GM12878 (cell line): Measurements from ENCODE around the gene SRSF3. TPM values are rescaled to one million over a fixed set of nuclear protein-coding genes. Genes with fewer than 3 reads are reported as not detected.

ENCODE experiments used
- ATAC-seq: fragments of 200-7000 bp; cut with Tn5 transposase; 3 replicates; pipeline ENCODE4 v1.9.1; 2020; ENCODE audit warnings: mild to moderate bottlenecking, moderate library complexity
- BruUV-seq: library from RNA; stranded (reverse); fragments of 400-500 nt; replicated peaks from 2 replicates; lab custom pipeline; 2021; lab: Mats Ljungman, UMichigan
- CTCF ChIA-PET: fragments of 300-600 bp; sonication (Branson Sonifier 250); formaldehyde crosslinking; extraction: SDS; loops from one replicate; lab custom pipeline; 2021; ENCODE audit warnings: inconsistent platforms; lab: Yijun Ruan, JAX
- POLR2A ChIA-PET: fragments of 350-600 bp; formaldehyde crosslinking; extraction: SDS; loops from one replicate; lab custom pipeline; 2021; ENCODE audit warnings: inconsistent platforms; lab: Charles Lee
- RAD21 ChIA-PET: fragments of 300-600 bp; sonication (Branson Sonifier 250); formaldehyde crosslinking; loops from one replicate; lab custom pipeline; 2023; ENCODE audit warnings: antibody characterized with exemption; ENCODE audit not compliant: unreplicated experiment; lab: Charles Lee
- SMC1A ChIA-PET: fragments of 300-600 bp; sonication (Branson Sonifier 250); formaldehyde crosslinking; loops from one replicate; lab custom pipeline; 2023; ENCODE audit not compliant: unreplicated experiment, uncharacterized antibody; lab: Charles Lee
- DNase-seq: peaks from one replicate; pipeline ENCODE4 v3.0.0-alpha.2; 2011; ENCODE audit warnings: low read depth, low spot score
- FAIRE-seq: peaks from 3 replicates; lab custom pipeline; 2011; peaks lifted over from hg19 to GRCh38; lab: Jason Lieb, UNC
- H2AFZ ChIP-seq: 2 replicates; pipeline ENCODE4 v1.6.0; 2011; ENCODE audit warnings: low read depth, low read length, control low read depth; ENCODE audit not compliant: control insufficient read depth
- H3K27ac ChIP-seq: 2 replicates; pipeline ENCODE4 v1.5.1; 2011; ENCODE audit warnings: control low read depth; ENCODE audit not compliant: control insufficient read depth, insufficient read depth
- H3K27me3 ChIP-seq, 2 experiments: replicated peaks in 1 of 2; 2 replicates each; pipeline versions ENCODE4 v1.6.0 to v1.6.1; 2011; ENCODE audit warnings: low read length in 1 of 2; ENCODE audit not compliant: control insufficient read depth in 2 of 2, insufficient read depth in 2 of 2
- H3K36me3 ChIP-seq, 2 experiments: 2 replicates each; pipeline ENCODE4 v1.5.1; 2011; ENCODE audit warnings: low read length in 1 of 2; ENCODE audit not compliant: control insufficient read depth in 2 of 2, insufficient read depth in 2 of 2
- H3K4me1 ChIP-seq: 2 replicates; pipeline ENCODE4 v1.6.1; 2011; ENCODE audit warnings: mild to moderate bottlenecking, low read length, moderate library complexity, mixed read lengths; ENCODE audit not compliant: control insufficient read depth, insufficient read depth
- H3K4me2 ChIP-seq: 2 replicates; pipeline ENCODE4 v1.6.0; 2011; ENCODE audit warnings: control low read depth; ENCODE audit not compliant: control insufficient read depth, insufficient read depth
- H3K4me3 ChIP-seq: fragments of 200-600 bp; sonication (generic); 2 replicates; pipeline ENCODE4 v1.5.1; 2016
- H3K79me2 ChIP-seq: 2 replicates; pipeline ENCODE4 v1.6.0; 2011; ENCODE audit warnings: low read length; ENCODE audit not compliant: control insufficient read depth, insufficient read depth
- H3K9ac ChIP-seq: 2 replicates; pipeline ENCODE4 v1.8.0; 2011; ENCODE audit warnings: low read length, control low read depth, mixed read lengths; ENCODE audit not compliant: control insufficient read depth, insufficient read depth
- H3K9me3 ChIP-seq: replicated peaks from 3 replicates; pipeline ENCODE4 v1.5.1; 2011; ENCODE audit warnings: mild to moderate bottlenecking, low read length; ENCODE audit not compliant: control insufficient read depth, insufficient read depth
- H4K20me1 ChIP-seq: 2 replicates; pipeline ENCODE4 v1.6.0; 2011; ENCODE audit not compliant: control insufficient read depth, insufficient read depth
- BMI1 ChIP-seq: fragments of 450-650 bp; IDR thresholded peaks from 2 replicates; pipeline ENCODE4 v1.6.1; 2016; ENCODE audit warnings: mild to moderate bottlenecking, moderate library complexity, borderline replicate concordance
- E2F4 ChIP-seq: IDR thresholded peaks from 2 replicates; pipeline ENCODE4 v1.6.1; 2012; ENCODE audit warnings: low read depth, low read length, improper control_type of control experiment
- ELK1 ChIP-seq: IDR thresholded peaks from 2 replicates; pipeline ENCODE4 v1.6.1; 2012; ENCODE audit warnings: low read depth, low read length, improper control_type of control experiment
- EP300 ChIP-seq, 2 experiments: fragments of 150-350 bp in 1 of 2; IDR thresholded peaks; 2 replicates each; pipeline ENCODE4 v1.6.1; 2011 to 2012; ENCODE audit warnings: low read depth in 2 of 2, low read length in 2 of 2, borderline replicate concordance in 1 of 2, improper control_type of control experiment in 1 of 2, inconsistent platforms in 1 of 2; ENCODE audit not compliant: control insufficient read depth in 1 of 2
- ETV6 ChIP-seq, 2 experiments: fragments of 450-650 bp in 1 of 2; IDR thresholded peaks in 1 of 2; conservative IDR thresholded peaks in 1 of 2; 2 replicates each; pipeline ENCODE4 v1.6.1; 2014; ENCODE audit warnings: antibody characterized with exemption in 1 of 2, borderline replicate concordance in 1 of 2, low read depth in 1 of 2, mild to moderate bottlenecking in 1 of 2, moderate library complexity in 1 of 2
- KDM1A ChIP-seq: fragments of 200-600 bp; sonication (generic); IDR thresholded peaks from 2 replicates; pipeline ENCODE4 v1.6.1; 2016; ENCODE audit warnings: borderline replicate concordance
- MEF2A ChIP-seq: IDR thresholded peaks from 2 replicates; pipeline ENCODE4 v1.6.1; 2011; ENCODE audit warnings: low read depth, mild to moderate bottlenecking, low read length, moderate library complexity; ENCODE audit not compliant: insufficient read depth
- MYB ChIP-seq: fragments of 150-350 bp; IDR thresholded peaks from 2 replicates; pipeline ENCODE4 v1.6.1; 2014; ENCODE audit warnings: mild to moderate bottlenecking, low read depth, low read length, borderline replicate concordance
- NR2C1 ChIP-seq: fragments of 450-650 bp; IDR thresholded peaks from 2 replicates; pipeline ENCODE4 v1.6.1; 2017; ENCODE audit warnings: antibody characterized with exemption, mild to moderate bottlenecking, moderate library complexity
- POLR2AphosphoS5 ChIP-seq: IDR thresholded peaks from 2 replicates; pipeline ENCODE4 v1.6.1; 2011; ENCODE audit warnings: mild to moderate bottlenecking, low read length, inconsistent platforms
- RUNX3 ChIP-seq: IDR thresholded peaks from 2 replicates; pipeline ENCODE4 v1.6.1; 2012; ENCODE audit warnings: low read length, inconsistent platforms
- USF2 ChIP-seq: IDR thresholded peaks from 2 replicates; pipeline ENCODE4 v1.6.1; 2011; ENCODE audit warnings: low read depth, low read length, improper control_type of control experiment, borderline replicate concordance
- ZBED1 ChIP-seq: IDR thresholded peaks from 2 replicates; pipeline ENCODE4 v1.6.1; 2016; ENCODE audit warnings: borderline replicate concordance
- ZNF592 ChIP-seq: fragments of 450-650 bp; IDR thresholded peaks from 2 replicates; pipeline ENCODE4 v1.6.1; 2017; ENCODE audit warnings: mild to moderate bottlenecking, moderate library complexity
- WGBS: methylation state at CpG from one replicate; pipeline ENCODE4 v1.1.6; 2016; ENCODE audit warnings: low lambda C conversion rate; ENCODE audit not compliant: insufficient replicate concordance, insufficient coverage; ENCODE audit errors: missing lambda C conversion rate; 5-methylcytosine and 5-hydroxymethylcytosine counted together
- in situ Hi-C: fragments of 300-500 bp; cut with MboI; formaldehyde crosslinking; loops from 9 replicates; pipeline ENCODE4 v1.14.3; 2018; ENCODE audit warnings: mixed read lengths
- intact Hi-C: fragments of 100-400 bp; cut with micrococcal nuclease; formaldehyde crosslinking; loops from one replicate; pipeline ENCODE4 v1.14.2; 2022; ENCODE audit not compliant: unreplicated experiment
- polyA plus RNA-seq, 11 experiments: library from polyadenylated mRNA; depleted of rRNA in 4 of 11; unstranded in 6 of 11; stranded (reverse) in 5 of 11; fragments of >200 nt; fragmentation: Nextera tagmentation in 4 of 11; fragmentation: Illumina TruSeq in 1 of 11; extraction: Ambion mirVana in 4 of 11; extraction: Trizol in 1 of 11; gene quantifications; 1 replicate in 1 of 11; 2 replicates in 10 of 11; pipeline versions ENCODE4 v1.2.1 to v1.2.3, GENCODE V29; 2011 to 2016; ENCODE audit warnings: inconsistent platforms in 2 of 11, missing spikeins in 2 of 11, low read depth in 1 of 11
- total RNA-seq, 4 experiments: library from RNA; depleted of rRNA in 3 of 4; stranded (reverse); fragments of >200 nt in 3 of 4; fragmentation: Illumina TruSeq in 1 of 4; extraction: Trizol in 1 of 4; gene quantifications; 2 replicates each; pipeline versions ENCODE4 v1.2.1 to v1.2.3, GENCODE V29; 2013 to 2021

The SRSF3 gene
- total and polyA plus RNA-seq, 10 of the 15 experiments (the other 5 are each of a cell fraction or from before 2014, with no cell fraction given), result 195 to 1,377 (median 493) TPM

- BruUV-seq, result no TSS peak
- no peak overlapping the region for H2AFZ ChIP-seq
- no peaks in the 10 kb centered on the region for H4K20me1 ChIP-seq
- H3K27ac ChIP-seq, result no peak overlapping the region
- 82% methylated on average over 6 of the region's 6 CpGs for WGBS
- CTCF ChIA-PET, result interaction anchor here (0.6 kb wide), 1 partner anchor 13 kb away, joined by 3 read pairs; no protein-coding TSS in a partner anchor
- peaks cover 22% of the 10 kb centered on the region for H3K4me1 ChIP-seq
- no peak overlapping the region for H3K4me2 ChIP-seq
- no peaks in the 10 kb centered on the region for H3K9me3 ChIP-seq
- no peak for FAIRE-seq
- RAD21 ChIA-PET, result interaction anchor here (1.2 kb wide), 1 partner anchor 9 kb away, joined by 5 read pairs; no protein-coding TSS in a partner anchor
- POLR2A ChIA-PET, result interaction anchor here (0.7 to 0.9 kb wide), 2 partner anchors 12 to 38 kb away, joined by 3 to 5 read pairs; no protein-coding TSS in a partner anchor
- no peak overlapping the region for H3K4me3 ChIP-seq
- in situ Hi-C loops (no loop called here), intact Hi-C loops (no loop called here)
- H3K27me3 ChIP-seq, result no peaks in the 10 kb centered on the region
- DNase-seq, result no peak
- H3K36me3 ChIP-seq, result no peaks in the 10 kb centered on the region
- H3K79me2 ChIP-seq, result no peaks in the 10 kb centered on the region
- no peak for ATAC-seq
- H3K9ac ChIP-seq, result no peak overlapping the region
- SMC1A ChIA-PET, result interaction anchor here (1.0 to 2.0 kb wide), 2 partner anchors 10 to 11 kb away, joined by 3 to 5 read pairs; no protein-coding TSS in a partner anchor
- TF ChIP-seq ZNF592, result no peak
- no peak for TF ChIP-seq EP300 (IDR thresholded peaks at IDR 0.05; ENCODE audit: borderline replicate concordance in 1 of 2, control insufficient read depth in 1 of 2, low read depth in 2 of 2, low read length in 2 of 2)
- TF ChIP-seq NR2C1, result no peak
- no peak for TF ChIP-seq ELK1
- TF ChIP-seq MYB, result no peak
- TF ChIP-seq ETV6 (conservative IDR thresholded peaks at IDR 0.05 in 1 of 2, IDR thresholded peaks at IDR 0.05 in 1 of 2; ENCODE audit: borderline replicate concordance in 1 of 2, low read depth in 1 of 2), result no peak
- no peak for TF ChIP-seq KDM1A
- TF ChIP-seq RUNX3, result no peak
- no peak for TF ChIP-seq USF2
- TF ChIP-seq POLR2AphosphoS5, result no peak
- no peak for TF ChIP-seq MEF2A
- no peak for TF ChIP-seq BMI1
- TF ChIP-seq ZBED1, result no peak
- no peak for TF ChIP-seq E2F4
These were observed 39.2 kb downstream of the SRSF3 start for GRCh38 chr6:36633370-36633769.
